Skeletal muscle satellite cell (primary cell): ENCODE measurements around the gene RBFOX1. TPM values are rescaled to one million over a fixed set of nuclear protein-coding genes. Genes with fewer than 3 reads are reported as not detected.

Experiments used
- H3K27me3 ChIP-seq: 2 replicates; pipeline ENCODE4 v1.7.0; 2013; ENCODE audit warnings: low read length; ENCODE audit not compliant: control insufficient read depth, insufficient read depth
- H3K36me3 ChIP-seq: 2 replicates; pipeline ENCODE4 v1.7.0; 2013; ENCODE audit warnings: mild to moderate bottlenecking, control low read depth, low read length; ENCODE audit not compliant: insufficient read depth
- H3K4me1 ChIP-seq: 2 replicates; pipeline ENCODE4 v1.7.0; 2013; ENCODE audit warnings: low read length; ENCODE audit not compliant: control insufficient read depth, insufficient read depth
- H3K4me2 ChIP-seq: 2 replicates; pipeline ENCODE4 v1.7.0; 2013; ENCODE audit warnings: mild to moderate bottlenecking, low read length
- H3K4me3 ChIP-seq: 2 replicates; pipeline ENCODE4 v1.7.0; 2013; ENCODE audit warnings: low read length
- H3K9ac ChIP-seq: 2 replicates; pipeline ENCODE4 v1.7.0; 2013; ENCODE audit warnings: mild to moderate bottlenecking, low read depth, low read length, moderate library complexity
- H3K9me3 ChIP-seq: replicated peaks from 2 replicates; pipeline ENCODE4 v1.7.0; 2013; ENCODE audit warnings: mild to moderate bottlenecking, control low read depth, low read length
- total RNA-seq: library from RNA; depleted of rRNA; stranded (reverse); fragments of >200 nt; gene quantifications from 2 replicates; pipeline ENCODE4 v1.2.3, GENCODE V29; 2012; rRNA removed

The RBFOX1 gene
- 0.25 and 1.3 TPM in 2 replicates for total RNA-seq

DNA sequence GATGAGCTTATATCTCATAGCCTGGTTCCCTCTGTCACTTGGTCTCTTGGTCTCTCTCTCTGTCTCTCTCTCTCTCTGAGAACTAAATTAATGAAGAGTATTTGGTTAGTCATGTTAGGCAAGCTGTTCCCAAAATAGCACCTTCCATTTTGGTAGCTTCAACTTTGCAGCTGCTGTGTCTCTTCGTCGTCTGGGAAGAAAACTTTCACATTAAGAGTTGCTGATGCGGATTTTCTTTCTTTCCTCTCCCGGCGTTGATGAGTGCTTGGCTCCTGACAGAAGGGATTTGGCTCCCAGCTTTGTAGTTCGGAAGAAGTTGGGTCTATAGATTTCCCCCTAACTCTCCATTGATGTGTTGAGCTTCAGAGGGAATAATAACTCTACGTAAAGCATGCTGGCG lies at the start of gene RBFOX1:
Gene RBFOX1, plus strand, starts transcription at position 235 of the 400 bp plus-strand sequence.
- Histone ChIP-seq H3K9me3 (no peaks in the 10 kb centered on the region), H3K27me3 (no peaks in the 10 kb centered on the region), H3K4me2 (peak within 1 kb of the TSS; percentile 37), H3K4me3 (peak within 1 kb of the TSS; percentile 31), H3K36me3 (no peaks in the 10 kb centered on the region), H3K9ac (peak within 1 kb of the TSS; percentile 58), H3K4me1 (peaks cover 24% of the 10 kb centered on the region)

DNA sequence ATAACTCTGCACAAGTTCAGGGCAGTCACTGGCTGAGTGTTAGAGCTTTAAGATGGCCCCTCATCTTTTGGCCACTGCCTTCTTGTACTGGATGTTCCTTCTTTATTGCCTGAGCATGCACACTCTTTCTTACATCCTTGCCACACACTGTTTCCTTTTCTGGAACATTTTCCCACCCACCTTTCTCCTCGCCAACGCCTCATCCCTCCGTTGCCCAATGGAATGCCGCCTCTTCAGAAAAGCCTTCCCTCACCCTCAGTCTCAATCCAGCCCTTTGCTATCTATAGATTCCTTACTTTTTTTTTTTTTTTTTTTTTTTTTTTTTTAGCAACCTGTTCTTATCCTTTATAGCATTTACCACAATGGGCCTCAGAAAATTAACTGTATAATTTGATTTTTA lies 47.9 kb upstream of the RBFOX1 start:
- Histone ChIP-seq H3K27me3 (no peaks in the 10 kb centered on the region), H3K9ac (no peak overlapping the region), H3K4me3 (no peak overlapping the region), H3K36me3 (no peaks in the 10 kb centered on the region), H3K4me2 (no peak overlapping the region), H3K9me3 (peaks cover 7% of the 10 kb centered on the region), H3K4me1 (no peaks in the 10 kb centered on the region)

- Histone ChIP-seq H3K4me1 (no peaks in the 10 kb centered on the region), H3K36me3 (no peaks in the 10 kb centered on the region), H3K4me2 (no peak overlapping the region), H3K27me3 (no peaks in the 10 kb centered on the region), H3K9ac (no peak overlapping the region), H3K9me3 (peaks cover 6% of the 10 kb centered on the region), H3K4me3 (no peak overlapping the region)
These were observed 47.1 kb upstream of the RBFOX1 start for GRCh38 chr16:7285520-7285919.

GRCh38 chr16:7289299-7289698 lies 43.3 kb upstream of the RBFOX1 start:
- no peaks in the 10 kb centered on the region for H3K9me3 ChIP-seq
- H3K4me1 ChIP-seq, result no peaks in the 10 kb centered on the region
- no peak overlapping the region for H3K4me3 ChIP-seq
- H3K9ac ChIP-seq, result no peak overlapping the region
- no peak overlapping the region for H3K4me2 ChIP-seq
- H3K36me3 ChIP-seq, result no peaks in the 10 kb centered on the region
- no peaks in the 10 kb centered on the region for H3K27me3 ChIP-seq

- no peaks in the 10 kb centered on the region for H3K4me1 ChIP-seq
- no peaks in the 10 kb centered on the region for H3K9me3 ChIP-seq
- H3K4me2 ChIP-seq, result no peak overlapping the region
- no peak overlapping the region for H3K4me3 ChIP-seq
- H3K36me3 ChIP-seq, result no peaks in the 10 kb centered on the region
- no peak overlapping the region for H3K9ac ChIP-seq
- H3K27me3 ChIP-seq, result no peaks in the 10 kb centered on the region
These were observed 42.0 kb upstream of the RBFOX1 start for GRCh38 chr16:7290682-7291081.

GRCh38 chr16:7294020-7294419 lies 38.6 kb upstream of the RBFOX1 start:
- H3K9me3 ChIP-seq, result peaks cover 4% of the 10 kb centered on the region
- H3K4me3 ChIP-seq, result no peak overlapping the region
- no peak overlapping the region for H3K4me2 ChIP-seq
- H3K9ac ChIP-seq, result no peak overlapping the region
- H3K27me3 ChIP-seq, result no peaks in the 10 kb centered on the region
- no peaks in the 10 kb centered on the region for H3K36me3 ChIP-seq
- no peaks in the 10 kb centered on the region for H3K4me1 ChIP-seq

- Histone ChIP-seq H3K9ac (peak overlapping the region; percentile 50), H3K4me1 (no peaks in the 10 kb centered on the region), H3K27me3 (no peaks in the 10 kb centered on the region), H3K36me3 (no peaks in the 10 kb centered on the region), H3K4me3 (peak overlapping the region; percentile 62), H3K4me2 (peak overlapping the region; percentile 75), H3K9me3 (peaks cover 2% of the 10 kb centered on the region)
These were observed 29.5 kb upstream of the RBFOX1 start for GRCh38 chr16:7303052-7303610.

- Histone ChIP-seq H3K9me3 (peaks cover 2% of the 10 kb centered on the region), H3K4me3 (peak overlapping the region; percentile 62), H3K36me3 (no peaks in the 10 kb centered on the region), H3K9ac (no peak overlapping the region), H3K4me1 (no peaks in the 10 kb centered on the region), H3K4me2 (peak overlapping the region; percentile 75), H3K27me3 (no peaks in the 10 kb centered on the region)
These were observed 28.9 kb upstream of the RBFOX1 start for GRCh38 chr16:7303660-7304200.

DNA sequence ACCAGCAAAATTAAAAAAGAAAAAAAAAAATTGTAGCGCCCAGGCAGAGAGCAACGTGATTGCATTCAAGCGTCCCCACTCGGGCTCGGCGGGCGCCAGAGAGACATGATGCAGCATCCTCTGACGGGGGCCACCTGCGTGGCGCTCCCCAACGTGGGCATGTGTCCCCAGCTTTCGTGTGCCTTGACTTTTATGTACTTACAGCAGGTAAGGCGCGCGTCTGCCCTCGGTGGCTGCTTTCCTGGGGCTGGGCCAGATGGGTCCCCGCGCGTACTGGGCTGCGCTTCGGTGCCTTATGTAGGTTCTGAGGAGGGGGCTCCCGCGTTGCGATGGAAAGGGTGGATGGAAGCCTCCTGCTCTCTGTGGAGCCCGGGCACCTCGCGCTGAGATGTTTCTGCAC lies 28.4 kb upstream of the RBFOX1 start:
- Histone ChIP-seq H3K36me3 (no peaks in the 10 kb centered on the region), H3K9ac (no peak overlapping the region), H3K9me3 (peaks cover 2% of the 10 kb centered on the region), H3K4me2 (peak overlapping the region; percentile 62), H3K4me1 (no peaks in the 10 kb centered on the region), H3K27me3 (no peaks in the 10 kb centered on the region), H3K4me3 (peak overlapping the region; percentile 62)

GRCh38 chr16:7304958-7305357 lies 27.7 kb upstream of the RBFOX1 start:
- H3K4me1 ChIP-seq, result no peaks in the 10 kb centered on the region
- no peaks in the 10 kb centered on the region for H3K36me3 ChIP-seq
- H3K9ac ChIP-seq, result no peak overlapping the region
- no peak overlapping the region for H3K4me3 ChIP-seq
- no peak overlapping the region for H3K4me2 ChIP-seq
- no peaks in the 10 kb centered on the region for H3K27me3 ChIP-seq
- H3K9me3 ChIP-seq, result peaks cover 2% of the 10 kb centered on the region

DNA sequence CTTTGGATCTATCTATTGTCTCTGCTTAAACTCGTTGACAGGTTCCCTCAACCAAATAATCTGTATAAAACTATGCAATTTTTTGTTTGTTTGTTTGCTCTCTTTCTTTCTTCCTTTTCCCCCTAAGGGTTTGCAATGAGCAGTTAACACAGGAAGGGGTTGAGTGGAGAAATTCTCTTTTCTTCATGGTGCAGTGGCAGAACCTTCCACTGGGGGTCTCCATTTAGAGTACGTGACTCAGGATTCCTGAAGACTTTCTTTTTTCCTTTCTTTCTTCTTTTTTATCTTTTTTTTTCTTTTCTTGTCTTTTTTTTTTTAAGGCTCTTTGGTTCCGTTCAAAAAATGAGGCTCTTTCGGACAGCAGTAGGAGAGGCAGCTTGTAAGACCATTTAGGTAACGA lies 19.5 kb upstream of the RBFOX1 start:
- no peak overlapping the region for H3K4me3 ChIP-seq
- H3K27me3 ChIP-seq, result no peaks in the 10 kb centered on the region
- H3K9me3 ChIP-seq, result no peaks in the 10 kb centered on the region
- no peak overlapping the region for H3K4me2 ChIP-seq
- H3K9ac ChIP-seq, result no peak overlapping the region
- no peaks in the 10 kb centered on the region for H3K4me1 ChIP-seq
- H3K36me3 ChIP-seq, result no peaks in the 10 kb centered on the region

DNA sequence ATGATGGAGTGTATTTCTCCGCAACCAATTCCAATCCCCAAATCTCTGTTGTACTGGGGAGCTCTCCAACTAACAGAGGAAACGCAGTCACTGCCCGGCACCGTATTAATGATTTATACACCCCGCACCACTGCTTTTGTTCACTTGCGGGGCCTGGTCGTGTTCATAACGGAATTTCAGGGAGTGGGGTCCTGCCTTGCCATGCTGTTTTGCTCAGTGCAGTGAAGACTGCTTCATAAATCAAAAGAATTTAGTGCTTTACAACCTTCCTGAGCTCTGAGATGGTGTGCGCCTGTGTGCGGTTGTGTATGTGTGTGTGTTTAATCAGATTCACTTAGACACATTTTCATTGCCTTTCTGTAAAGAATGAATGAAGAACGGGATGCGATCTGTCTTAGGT lies 18.5 kb upstream of the RBFOX1 start:
- Histone ChIP-seq H3K4me2 (no peak overlapping the region), H3K27me3 (no peaks in the 10 kb centered on the region), H3K4me1 (no peaks in the 10 kb centered on the region), H3K4me3 (no peak overlapping the region), H3K9ac (no peak overlapping the region), H3K36me3 (no peaks in the 10 kb centered on the region), H3K9me3 (no peaks in the 10 kb centered on the region)
